ENCODE results near the gene DENR. TPM values are rescaled to one million over a fixed set of nuclear protein-coding genes. Genes with fewer than 3 reads are reported as not detected.
A peak's percentile ranks its signal among the peaks of the same experiment; 100 is the strongest.

Gene DENR
- total and polyA plus RNA-seq, 2 of the 13 experiments (the other 11 are each of a cell fraction or from before 2014, with no cell fraction given) = 30.0 to 59.1 TPM

DNA sequence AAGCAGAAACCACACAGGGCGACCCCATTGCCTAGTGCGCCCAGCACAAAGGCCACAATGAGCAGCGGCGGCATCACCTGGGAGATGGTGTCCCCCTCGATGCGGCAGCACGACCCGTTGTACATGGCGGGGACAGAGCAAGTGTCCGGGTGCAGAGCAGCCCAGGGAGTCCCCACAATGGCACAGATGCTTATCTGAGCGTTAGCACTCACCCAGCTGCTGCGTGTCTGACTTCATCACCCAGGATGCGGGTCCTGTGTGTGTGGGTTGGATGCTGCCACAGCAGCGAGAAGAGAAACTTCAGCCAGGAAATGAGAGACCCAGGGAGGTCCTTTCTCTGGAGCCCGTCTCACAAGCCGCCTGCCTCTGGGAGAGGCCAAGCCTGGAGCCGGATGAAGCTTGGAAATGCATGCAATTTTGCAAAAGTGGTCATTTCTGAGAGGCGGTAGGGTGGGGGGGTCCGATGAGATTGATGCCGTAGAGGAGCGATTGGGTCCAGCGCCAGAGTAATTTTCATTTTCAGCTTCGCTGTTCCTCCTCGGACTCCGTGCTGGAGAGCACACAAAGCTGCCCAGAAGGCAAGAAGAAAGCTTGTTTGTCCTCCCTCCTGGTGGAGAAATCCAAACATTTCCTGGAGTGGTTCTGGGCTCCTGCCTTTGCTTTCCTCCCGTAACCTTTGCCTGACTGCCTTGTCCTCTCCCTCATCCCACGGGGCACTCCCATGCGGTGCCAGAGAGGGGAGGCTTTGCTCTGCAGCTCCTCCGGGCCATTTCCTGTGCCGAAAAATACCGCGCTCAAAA, 22.2 kb upstream of the DENR start, which contains the start of gene HCAR1 (continued):
- no peak for TF ChIP-seq SETDB1 (CRISPR knock-in tag; IDR thresholded peaks at IDR 0.05; ENCODE audit: borderline replicate concordance)
- TF ChIP-seq, protein P1, sequence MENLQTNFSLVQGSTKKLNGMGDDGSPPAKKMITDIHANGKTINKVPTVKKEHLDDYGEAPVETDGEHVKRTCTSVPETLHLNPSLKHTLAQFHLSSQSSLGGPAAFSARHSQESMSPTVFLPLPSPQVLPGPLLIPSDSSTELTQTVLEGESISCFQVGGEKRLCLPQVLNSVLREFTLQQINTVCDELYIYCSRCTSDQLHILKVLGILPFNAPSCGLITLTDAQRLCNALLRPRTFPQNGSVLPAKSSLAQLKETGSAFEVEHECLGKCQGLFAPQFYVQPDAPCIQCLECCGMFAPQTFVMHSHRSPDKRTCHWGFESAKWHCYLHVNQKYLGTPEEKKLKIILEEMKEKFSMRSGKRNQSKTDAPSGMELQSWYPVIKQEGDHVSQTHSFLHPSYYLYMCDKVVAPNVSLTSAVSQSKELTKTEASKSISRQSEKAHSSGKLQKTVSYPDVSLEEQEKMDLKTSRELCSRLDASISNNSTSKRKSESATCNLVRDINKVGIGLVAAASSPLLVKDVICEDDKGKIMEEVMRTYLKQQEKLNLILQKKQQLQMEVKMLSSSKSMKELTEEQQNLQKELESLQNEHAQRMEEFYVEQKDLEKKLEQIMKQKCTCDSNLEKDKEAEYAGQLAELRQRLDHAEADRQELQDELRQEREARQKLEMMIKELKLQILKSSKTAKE (CRISPR knock-in tag; IDR thresholded peaks at IDR 0.05; ENCODE audit: borderline replicate concordance) = no peak
- TF ChIP-seq ZNF768 (CRISPR knock-in tag; IDR thresholded peaks at IDR 0.05) = no peak
- TF ChIP-seq, protein P2, sequence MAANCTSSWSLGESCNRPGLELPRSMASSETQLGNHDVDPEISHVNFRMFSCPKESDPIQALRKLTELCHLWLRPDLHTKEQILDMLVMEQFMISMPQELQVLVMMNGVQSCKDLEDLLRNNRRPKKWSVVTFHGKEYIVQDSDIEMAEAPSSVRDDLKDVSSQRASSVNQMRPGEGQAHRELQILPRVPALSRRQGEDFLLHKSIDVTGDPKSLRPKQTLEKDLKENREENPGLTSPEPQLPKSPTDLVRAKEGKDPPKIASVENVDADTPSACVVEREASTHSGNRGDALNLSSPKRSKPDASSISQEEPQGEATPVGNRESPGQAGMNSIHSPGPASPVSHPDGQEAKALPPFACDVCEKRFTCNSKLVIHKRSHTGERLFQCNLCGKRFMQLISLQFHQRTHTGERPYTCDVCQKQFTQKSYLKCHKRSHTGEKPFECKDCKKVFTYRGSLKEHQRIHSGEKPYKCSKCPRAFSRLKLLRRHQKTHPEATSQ (CRISPR knock-in tag; IDR thresholded peaks at IDR 0.05; ENCODE audit: borderline replicate concordance) = no peak
- TF ChIP-seq MLLT10 (CRISPR knock-in tag; IDR thresholded peaks at IDR 0.05) = no peak
- TF ChIP-seq, protein P3, sequence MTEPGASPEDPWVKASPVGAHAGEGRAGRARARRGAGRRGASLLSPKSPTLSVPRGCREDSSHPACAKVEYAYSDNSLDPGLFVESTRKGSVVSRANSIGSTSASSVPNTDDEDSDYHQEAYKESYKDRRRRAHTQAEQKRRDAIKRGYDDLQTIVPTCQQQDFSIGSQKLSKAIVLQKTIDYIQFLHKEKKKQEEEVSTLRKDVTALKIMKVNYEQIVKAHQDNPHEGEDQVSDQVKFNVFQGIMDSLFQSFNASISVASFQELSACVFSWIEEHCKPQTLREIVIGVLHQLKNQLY (CRISPR knock-in tag; IDR thresholded peaks at IDR 0.05) = no peak
- TF ChIP-seq, protein P4, sequence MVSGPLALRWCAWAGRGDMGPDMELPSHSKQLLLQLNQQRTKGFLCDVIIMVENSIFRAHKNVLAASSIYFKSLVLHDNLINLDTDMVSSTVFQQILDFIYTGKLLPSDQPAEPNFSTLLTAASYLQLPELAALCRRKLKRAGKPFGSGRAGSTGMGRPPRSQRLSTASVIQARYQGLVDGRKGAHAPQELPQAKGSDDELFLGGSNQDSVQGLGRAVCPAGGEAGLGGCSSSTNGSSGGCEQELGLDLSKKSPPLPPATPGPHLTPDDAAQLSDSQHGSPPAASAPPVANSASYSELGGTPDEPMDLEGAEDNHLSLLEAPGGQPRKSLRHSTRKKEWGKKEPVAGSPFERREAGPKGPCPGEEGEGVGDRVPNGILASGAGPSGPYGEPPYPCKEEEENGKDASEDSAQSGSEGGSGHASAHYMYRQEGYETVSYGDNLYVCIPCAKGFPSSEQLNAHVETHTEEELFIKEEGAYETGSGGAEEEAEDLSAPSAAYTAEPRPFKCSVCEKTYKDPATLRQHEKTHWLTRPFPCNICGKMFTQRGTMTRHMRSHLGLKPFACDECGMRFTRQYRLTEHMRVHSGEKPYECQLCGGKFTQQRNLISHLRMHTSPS (CRISPR knock-in tag; IDR thresholded peaks at IDR 0.05; ENCODE audit: low read depth) = no peak
- no peak for TF ChIP-seq GATAD2A (CRISPR knock-in tag; IDR thresholded peaks at IDR 0.05)
- TF ChIP-seq RBM39 (IDR thresholded peaks at IDR 0.05; ENCODE audit: low read depth, low read length, poor library complexity, severe bottlenecking) = no peak
- TF ChIP-seq, protein P5, sequence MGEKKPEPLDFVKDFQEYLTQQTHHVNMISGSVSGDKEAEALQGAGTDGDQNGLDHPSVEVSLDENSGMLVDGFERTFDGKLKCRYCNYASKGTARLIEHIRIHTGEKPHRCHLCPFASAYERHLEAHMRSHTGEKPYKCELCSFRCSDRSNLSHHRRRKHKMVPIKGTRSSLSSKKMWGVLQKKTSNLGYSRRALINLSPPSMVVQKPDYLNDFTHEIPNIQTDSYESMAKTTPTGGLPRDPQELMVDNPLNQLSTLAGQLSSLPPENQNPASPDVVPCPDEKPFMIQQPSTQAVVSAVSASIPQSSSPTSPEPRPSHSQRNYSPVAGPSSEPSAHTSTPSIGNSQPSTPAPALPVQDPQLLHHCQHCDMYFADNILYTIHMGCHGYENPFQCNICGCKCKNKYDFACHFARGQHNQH (CRISPR knock-in tag; IDR thresholded peaks at IDR 0.05) = no peak; the same call in 1 of the 2 replicates
- no peak for TF ChIP-seq ZNF713 (CRISPR knock-in tag; IDR thresholded peaks at IDR 0.05)
- TF ChIP-seq HIVEP1 (CRISPR knock-in tag; IDR thresholded peaks at IDR 0.05) = 0 out of 2 replicates have a peak, but pooled peaks have one; percentile 20
- TF ChIP-seq, protein P6, sequence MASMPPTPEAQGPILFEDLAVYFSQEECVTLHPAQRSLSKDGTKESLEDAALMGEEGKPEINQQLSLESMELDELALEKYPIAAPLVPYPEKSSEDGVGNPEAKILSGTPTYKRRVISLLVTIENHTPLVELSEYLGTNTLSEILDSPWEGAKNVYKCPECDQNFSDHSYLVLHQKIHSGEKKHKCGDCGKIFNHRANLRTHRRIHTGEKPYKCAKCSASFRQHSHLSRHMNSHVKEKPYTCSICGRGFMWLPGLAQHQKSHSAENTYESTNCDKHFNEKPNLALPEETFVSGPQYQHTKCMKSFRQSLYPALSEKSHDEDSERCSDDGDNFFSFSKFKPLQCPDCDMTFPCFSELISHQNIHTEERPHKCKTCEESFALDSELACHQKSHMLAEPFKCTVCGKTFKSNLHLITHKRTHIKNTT (CRISPR knock-in tag; IDR thresholded peaks at IDR 0.05) = no peak
- no peak for TF ChIP-seq ATF7-NPFF (CRISPR knock-in tag; IDR thresholded peaks at IDR 0.05; ENCODE audit: low read depth)
- TF ChIP-seq CEBPB (IDR thresholded peaks at IDR 0.05; ENCODE audit: borderline replicate concordance, low read depth, low read length) = no peak
- TF ChIP-seq HMG20B (CRISPR knock-in tag; conservative IDR thresholded peaks at IDR 0.05) = no peak
